Measurements from ENCODE around the gene CTBS.

The CTBS gene

GRCh38 chr1:84506729-84507453 lies 67.3 kb downstream of the CTBS start:
- DNase-seq (ENCODE audit: low read depth in 1 of 2, low spot score in 1 of 2) = no peak

- DNase-seq (ENCODE audit: low read depth in 1 of 2, low spot score in 1 of 2) = peak; percentile 93 to 97
Observed at GRCh38 chr1:84506002-84506728, 68.1 kb downstream of the CTBS start, which contains the start of the genes GNG5 and SPATA1. Gene GNG5 (minus strand): TSS chr1:84506581. CDS start chr1:84506091, 490 bp downstream. Gene SPATA1 (plus strand): TSS chr1:84506386. CDS start chr1:84516360, 9,974 bp downstream.

- no peak for DNase-seq (ENCODE audit: low read depth in 1 of 2, low spot score in 1 of 2)
Observed at GRCh38 chr1:84505493-84506001, 68.7 kb downstream of the CTBS start.

DNA sequence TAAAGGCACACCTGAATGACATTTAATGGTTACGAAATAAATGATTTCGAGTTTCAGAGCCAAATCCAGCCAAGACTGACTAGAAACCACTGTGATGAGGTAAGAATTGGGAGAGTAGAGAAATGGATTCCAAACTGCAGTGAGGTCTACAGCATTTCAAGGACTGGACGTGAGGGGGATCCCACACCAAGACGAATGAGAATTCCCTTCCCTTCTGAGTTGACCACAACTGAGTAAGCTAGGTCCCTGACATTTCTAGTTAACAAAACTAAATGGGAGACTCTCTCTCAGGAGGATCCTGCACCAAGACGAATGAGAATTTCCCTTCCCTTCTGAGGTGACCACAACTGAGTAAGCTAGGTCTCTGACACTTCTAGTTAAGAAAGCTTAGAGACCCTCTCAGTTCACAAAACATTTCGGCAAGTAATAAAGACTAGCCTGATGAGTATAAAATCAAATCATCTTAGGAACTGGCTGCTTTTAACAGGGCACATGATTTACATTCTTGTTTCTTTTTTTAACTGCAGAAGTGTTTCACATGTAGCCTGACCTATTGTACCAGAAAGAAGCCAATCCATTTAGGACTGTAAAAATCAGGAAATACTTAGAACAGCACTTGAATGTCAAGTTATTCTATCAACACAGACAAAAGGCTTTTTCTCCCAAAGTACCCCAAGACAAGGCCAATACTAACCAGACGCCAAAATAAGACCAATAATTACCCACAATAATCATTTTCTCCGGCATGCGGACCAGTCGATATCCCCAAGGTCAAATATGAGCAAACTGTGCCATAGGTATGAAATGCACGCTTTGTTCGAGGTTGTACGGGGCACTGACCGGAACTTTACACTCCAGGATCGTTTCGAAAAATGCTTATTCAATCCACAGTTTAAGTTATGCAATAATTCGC lies 69.4 kb downstream of the CTBS start:
- DNase-seq (ENCODE audit: low read depth in 1 of 2, low spot score in 1 of 2) = no peak

DNA sequence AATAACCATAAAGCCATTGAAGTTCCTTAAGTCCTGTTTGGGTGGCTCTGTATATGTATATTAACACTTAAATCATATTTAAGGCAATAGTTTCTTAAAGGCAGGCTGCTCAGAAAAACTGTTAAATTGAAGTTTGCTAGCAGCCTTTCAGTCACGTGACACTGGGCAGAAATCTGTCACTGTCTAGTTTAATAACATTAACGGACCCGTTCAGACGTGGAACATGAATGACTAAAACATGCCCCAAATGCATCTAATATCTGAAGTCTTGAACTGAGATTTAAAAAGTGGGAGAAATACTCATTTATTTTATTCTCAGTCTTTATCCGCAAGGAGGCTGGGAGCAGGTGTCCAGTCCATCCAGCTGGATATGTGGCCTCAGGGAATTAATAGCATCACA lies 71.3 kb downstream of the CTBS start:
- DNase-seq (ENCODE audit: low read depth in 1 of 2, low spot score in 1 of 2) = no peak

Measured in stimulated activated CD4-positive, alpha-beta T cell treated with anti-CD3 and anti-CD28 coated beads, Interleukin-15, amount 100 ng/mL, for 1 hour (primary cell).